K562 (cell line): Measurements from ENCODE around the gene UNC13A. TPM values are rescaled to one million over a fixed set of nuclear protein-coding genes. Genes with fewer than 3 reads are reported as not detected.

Experiments used
- CTCF ChIP-seq, 3 experiments: IDR thresholded peaks in 2 of 3; conservative IDR thresholded peaks in 1 of 3; 2 replicates each; pipeline ENCODE4 v1.5.1; 2011 to 2012; ENCODE audit warnings: low read length in 3 of 3, mild to moderate bottlenecking in 3 of 3, control low read depth in 2 of 3, improper control_type of control experiment in 1 of 3, inconsistent platforms in 1 of 3, low read depth in 1 of 3, mixed read lengths in 1 of 3, moderate library complexity in 1 of 3; ENCODE audit not compliant: insufficient read depth in 2 of 3
- HDAC3 ChIP-seq: fragments of 450-650 bp; IDR thresholded peaks from 2 replicates; pipeline ENCODE4 v1.6.1; 2018; ENCODE audit warnings: borderline replicate concordance, mild to moderate bottlenecking, moderate library complexity; ENCODE audit not compliant: partially characterized antibody
- KAT2B ChIP-seq: IDR thresholded peaks from one replicate; pipeline ENCODE4 v1.6.1; 2012; ENCODE audit warnings: low read depth, mild to moderate bottlenecking, control low read depth, inconsistent platforms, low read length, moderate library complexity
- MXI1 ChIP-seq: IDR thresholded peaks from 2 replicates; pipeline ENCODE4 v1.6.1; 2011; ENCODE audit warnings: low read depth, mild to moderate bottlenecking, improper control_type of control experiment, low read length
- NFRKB ChIP-seq: fragments of 450-650 bp; IDR thresholded peaks from 2 replicates; pipeline ENCODE4 v1.6.1; 2016; ENCODE audit warnings: low read depth
- ZNF239 ChIP-seq: fragments of 250-450 bp; sonication (Bioruptor Pico); IDR thresholded peaks from 2 replicates; pipeline ENCODE4 v1.4.0; 2020; ENCODE audit warnings: mild to moderate bottlenecking
- ZNF318 ChIP-seq, 2 experiments: fragments of 450-650 bp; IDR thresholded peaks; 2 replicates each; pipeline ENCODE4 v1.6.1; 2016; ENCODE audit warnings: mild to moderate bottlenecking in 2 of 2, borderline replicate concordance in 1 of 2, low read depth in 1 of 2, moderate library complexity in 1 of 2
- ZNF518B ChIP-seq: fragments of 250-450 bp; sonication (Bioruptor Pico); IDR thresholded peaks from 2 replicates; pipeline ENCODE4 v1.5.0; 2021; ENCODE audit warnings: mild to moderate bottlenecking, moderate library complexity
- polyA plus RNA-seq, 8 experiments: library from polyadenylated mRNA; depleted of rRNA in 4 of 8; stranded (reverse) in 5 of 8; unstranded in 3 of 8; fragments of >200 nt; fragmentation: Nextera tagmentation in 2 of 8; fragmentation: Illumina TruSeq in 1 of 8; extraction: Ambion mirVana in 2 of 8; extraction: Trizol in 1 of 8; gene quantifications; 2 replicates each; pipeline versions ENCODE4 v1.2.1 to v1.2.3, GENCODE V29; 2011 to 2014; ENCODE audit warnings: inconsistent platforms in 1 of 8, missing spikeins in 1 of 8
- total RNA-seq, 7 experiments: library from RNA; depleted of rRNA in 6 of 7; stranded (reverse); fragments of >200 nt in 6 of 7; fragmentation: Illumina TruSeq in 2 of 7; extraction: Trizol in 2 of 7; gene quantifications; 2 replicates each; pipeline versions ENCODE4 v1.2.1 to v1.2.3, GENCODE V29; 2011 to 2021; ENCODE audit warnings: low replicate concordance in 1 of 7
- TF ChIP-seq, protein P1 (sequence below): fragments of 250-450 bp; sonication (Bioruptor Pico); IDR thresholded peaks from 2 replicates; pipeline ENCODE4 v1.4.0; 2020; ENCODE audit warnings: borderline replicate concordance

UNC13A gene
- total and polyA plus RNA-seq, 9 of the 15 experiments (the other 6 are each of a cell fraction or from before 2014, with no cell fraction given): 0.03 to 1.0 (median 0.25) TPM

DNA sequence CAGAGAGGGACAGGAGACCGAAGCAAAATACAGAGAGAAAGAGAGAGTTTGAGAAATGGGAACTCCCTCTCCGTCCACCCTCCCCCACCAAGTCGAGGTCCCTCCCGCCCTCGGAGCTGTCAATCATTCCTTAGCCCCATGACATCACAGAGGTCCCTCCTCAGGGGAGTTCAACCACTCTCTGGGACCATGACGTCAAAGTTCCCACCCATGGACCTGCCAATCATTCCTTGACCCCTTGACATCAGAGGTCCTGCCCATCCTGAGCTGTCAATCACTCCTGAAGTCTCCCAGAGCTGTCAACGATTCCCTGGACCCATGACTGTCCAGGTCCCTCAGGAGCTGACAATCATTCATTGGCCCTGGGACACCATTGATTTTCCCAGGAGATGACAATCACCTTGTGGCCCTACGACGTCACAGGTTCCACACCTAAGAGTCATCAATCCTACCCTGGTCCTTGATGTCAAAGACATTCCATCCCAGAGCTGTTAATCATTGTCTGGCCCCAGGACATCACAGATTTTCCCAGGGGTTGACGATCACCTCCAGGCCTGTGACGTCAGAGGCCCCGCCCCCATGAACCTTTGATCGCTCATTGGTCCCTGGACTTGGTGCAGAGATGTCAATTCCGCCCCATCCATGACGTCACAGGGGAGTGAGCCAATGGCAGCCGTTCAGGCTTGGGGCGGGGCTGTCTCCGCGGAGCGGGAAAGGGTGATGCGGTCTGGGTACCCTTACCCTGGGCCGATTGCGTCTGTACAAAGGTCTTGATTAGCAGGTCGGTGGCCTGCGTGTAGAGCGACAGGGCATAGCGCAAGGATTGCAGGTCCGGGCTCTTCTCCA is 71.0 kb downstream of the UNC13A start (continued):
- TF ChIP-seq CTCF (IDR thresholded peaks at IDR 0.05 in 2 of 3, conservative IDR thresholded peaks at IDR 0.05 in 1 of 3; ENCODE audit: insufficient read depth in 2 of 3, low read depth in 1 of 3, low read length in 3 of 3) (0 out of 6 replicates have a peak, but pooled peaks of 1 of the 3 experiments have one; percentile 4), ZNF518B (CRISPR knock-in tag) (no peak), HDAC3 (no peak), ZNF239 (no peak), ZNF318 (IDR thresholded peaks at IDR 0.05; ENCODE audit: borderline replicate concordance in 1 of 2, low read depth in 1 of 2) (peak in 1 of 2 experiments; percentile 77; a peak in 2 of 4 replicates), MXI1 (no peak), NFRKB (no peak), KAT2B (no peak)
- TF ChIP-seq, protein P1, sequence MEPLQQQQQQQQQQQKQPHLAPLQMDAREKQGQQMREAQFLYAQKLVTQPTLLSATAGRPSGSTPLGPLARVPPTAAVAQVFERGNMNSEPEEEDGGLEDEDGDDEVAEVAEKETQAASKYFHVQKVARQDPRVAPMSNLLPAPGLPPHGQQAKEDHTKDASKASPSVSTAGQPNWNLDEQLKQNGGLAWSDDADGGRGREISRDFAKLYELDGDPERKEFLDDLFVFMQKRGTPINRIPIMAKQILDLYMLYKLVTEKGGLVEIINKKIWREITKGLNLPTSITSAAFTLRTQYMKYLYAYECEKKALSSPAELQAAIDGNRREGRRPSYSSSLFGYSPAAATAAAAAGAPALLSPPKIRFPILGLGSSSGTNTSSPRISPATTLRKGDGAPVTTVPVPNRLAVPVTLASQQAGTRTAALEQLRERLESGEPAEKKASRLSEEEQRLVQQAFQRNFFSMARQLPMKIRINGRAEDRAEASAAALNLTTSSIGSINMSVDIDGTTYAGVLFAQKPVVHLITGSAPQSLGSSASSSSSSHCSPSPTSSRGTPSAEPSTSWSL (CRISPR knock-in tag): no peak
